Activated T-cell treated with anti-CD3 and anti-CD28 coated beads, Interleukin-2, amount 50 U/mL, for 24 hours (primary cell): ENCODE measurements around the gene CASK.
A peak's percentile ranks its signal among the peaks of the same experiment; 100 is the strongest.

ENCODE experiments used
- DNase-seq: peaks from one replicate; pipeline ENCODE4 v3.0.0-alpha.2; 2020
- H3K27ac Mint-ChIP-seq: 2 replicates; pipeline ENCODE4 v1.8.0; 2020; ENCODE audit warnings: mild to moderate bottlenecking, mixed read lengths
- H3K27me3 Mint-ChIP-seq: 2 replicates; pipeline ENCODE4 v1.8.0; 2020; ENCODE audit warnings: mixed read lengths
- H3K36me3 Mint-ChIP-seq: 2 replicates; pipeline ENCODE4 v1.8.0; 2020; ENCODE audit warnings: low read depth, mixed read lengths
- H3K4me1 Mint-ChIP-seq: 2 replicates; pipeline ENCODE4 v1.8.0; 2020; ENCODE audit warnings: low read depth, mixed read lengths
- H3K4me3 Mint-ChIP-seq: 2 replicates; pipeline ENCODE4 v1.8.0; 2020; ENCODE audit warnings: mild to moderate bottlenecking, moderate library complexity, mixed read lengths
- H3K9me3 Mint-ChIP-seq: 2 replicates; pipeline ENCODE4 v1.8.0; 2020; ENCODE audit warnings: mixed read lengths

Gene CASK

GRCh38 chrX:41470706-41471105 lies 452.6 kb downstream of the CASK start:
- H3K9me3 Mint-ChIP-seq, result no peaks in the 10 kb centered on the region
- H3K36me3 Mint-ChIP-seq, result no peaks in the 10 kb centered on the region
- H3K27me3 Mint-ChIP-seq, result peaks cover 7% of the 10 kb centered on the region
- no peak overlapping the region for H3K4me3 Mint-ChIP-seq
- H3K4me1 Mint-ChIP-seq, result peaks cover 3% of the 10 kb centered on the region
- no peak overlapping the region for H3K27ac Mint-ChIP-seq
- no peak for DNase-seq

GRCh38 chrX:41468647-41469323 lies 454.6 kb downstream of the CASK start:
- H3K4me3 Mint-ChIP-seq, result no peak overlapping the region

More at GRCh38 chrX:41468647-41469323, 454.6 kb downstream of the CASK start:
- Mint-ChIP-seq H3K27ac (no peak overlapping the region), H3K36me3 (no peaks in the 10 kb centered on the region), H3K4me1 (peaks cover 3% of the 10 kb centered on the region), H3K9me3 (no peaks in the 10 kb centered on the region), H3K27me3 (peaks cover 14% of the 10 kb centered on the region)
- DNase-seq, result peak; percentile 2
